Adrenal gland (tissue), 12 donors: ENCODE measurements around the gene PTPA. TPM values are rescaled to one million over a fixed set of nuclear protein-coding genes. Genes with fewer than 3 reads are reported as not detected.

Source experiments
- DNase-seq, 7 donors: peaks; one replicate each; pipeline ENCODE4 v3.0.0-alpha.2; 2019 to 2020
- H3K27ac ChIP-seq, 5 donors: fragments of 200-600 bp; sonication (generic) in 4 of 5; 1 replicate in 3 of 5; 2 replicates in 2 of 5; pipeline versions ENCODE4 v1.5.1 to v1.8.0; 2016 to 2020; ENCODE audit warnings: mild to moderate bottlenecking in 1 of 5
- H3K27me3 ChIP-seq: fragments of 200-600 bp; 2 replicates; pipeline ENCODE4 v1.8.0; 2021
- H3K36me3 ChIP-seq, 2 donors: fragments of 200-600 bp; replicated peaks in 1 of 2; 1 replicate in 1 of 2; 2 replicates in 1 of 2; pipeline versions ENCODE4 v1.5.1 to v1.8.0; 2018 to 2022
- H3K4me1 ChIP-seq, 2 donors: fragments of 200-600 bp; replicated peaks in 1 of 2; 1 replicate in 1 of 2; 2 replicates in 1 of 2; pipeline versions ENCODE4 v1.5.1 to v1.8.0; 2018 to 2021
- H3K4me3 ChIP-seq, 4 donors: fragments of 200-600 bp; sonication (generic) in 3 of 4; one replicate each; pipeline ENCODE4 v1.5.1; 2016 to 2018
- H3K9me3 ChIP-seq, 3 donors: fragments of 200-600 bp; sonication (generic) in 1 of 3; replicated peaks in 1 of 3; 1 replicate in 2 of 3; 2 replicates in 1 of 3; pipeline versions ENCODE4 v1.5.1 to v1.8.0; 2016 to 2021
- CTCF ChIP-seq, 6 experiments: fragments of 450-650 bp in 4 of 6; fragments of 200-600 bp in 2 of 6; sonication (generic) in 1 of 6; IDR thresholded peaks; 1 replicate in 5 of 6; 2 replicates in 1 of 6; pipeline versions ENCODE4 v1.5.1 to v1.8.0; 2016 to 2021; ENCODE audit warnings: antibody characterized with exemption in 6 of 6, mild to moderate bottlenecking in 2 of 6, moderate library complexity in 1 of 6
- POLR2A ChIP-seq, 2 donors: fragments of 450-650 bp; IDR thresholded peaks; one replicate each; pipeline ENCODE4 v1.6.1; 2017; ENCODE audit warnings: antibody characterized with exemption in 2 of 2, mild to moderate bottlenecking in 2 of 2, moderate library complexity in 1 of 2
- WGBS, 4 donors: extraction: QIAGEN DNeasy Blood & Tissue Kit in 2 of 4; methylation state at CpG; one replicate each; pipeline versions ENCODE4 v1.1.5 to v1.1.7; 2013 to 2017; 5-methylcytosine and 5-hydroxymethylcytosine counted together
- intact Hi-C, 2 donors: fragments of 100-400 bp; cut with DNase I; formaldehyde crosslinking; loops; one replicate each; pipeline versions ENCODE4 v1.14.1 to v1.15.0; 2022 to 2023
- polyA plus RNA-seq, 3 donors: library from polyadenylated mRNA; stranded (reverse); fragments of 200-250 nt in 2 of 3; fragments of 350-450 nt in 1 of 3; fragmentation: Illumina TruSeq in 1 of 3; extraction: RNeasy Lipid Tissue Mini Kit (QIAGEN cat#74804) in 1 of 3; gene quantifications; one replicate each; pipeline ENCODE4 v1.2.3, GENCODE V29; 2013 to 2014
- total RNA-seq, 9 donors: library from RNA; depleted of rRNA in 4 of 9; stranded (reverse); fragments of >200 nt in 4 of 9; fragments of 120-200 nt in 1 of 9; fragmentation: NEBNext Ultra II Directional in 1 of 9; extraction: Animal tissue kit (Norgen Biotek cat#: 25700) in 1 of 9; gene quantifications; one replicate each; pipeline versions ENCODE4 v1.1.0 to v1.2.4, GENCODE V29; 2013 to 2023
- donor health status: healthy with polysubstance abuse.
- donor health status: Bipolar disorder and iron deficiency.
- donor health status: DM: yes; HTN: yes; CAD: no.
- donor health status: DM: no; HTN: no; CAD: no.
- donor health status: DM: no; HTN: no; CAD: no.
- donor health status: DM: yes; HTN: yes; CAD: no.

PTPA gene
- total and polyA plus RNA-seq, 12 donors, result 71.3 to 248 (median 130) TPM

- WGBS, 4 donors, result 50 to 56% (median 53%) methylated on average over 7 to 20 of the region's 20 CpGs
- peak in 5 of 6 experiments; percentile 28 to 66 (median 53) for TF ChIP-seq CTCF (IDR thresholded peaks at IDR 0.05)
- TF ChIP-seq POLR2A (IDR thresholded peaks at IDR 0.05), result no peak
- intact Hi-C loops, result loop anchor here in 1 of 2 donors (5.0 kb wide), 1 partner anchor 49 kb away; no protein-coding TSS in a partner anchor
- peak overlapping the region in 1 of 5 donors; percentile 7 for H3K27ac ChIP-seq
- no peaks in the 10 kb centered on the region for H3K27me3 ChIP-seq
- no peak overlapping the region for H3K4me3 ChIP-seq
- peak; percentile 56 to 85 (median 76) for DNase-seq
- no peaks in the 10 kb centered on the region for H3K36me3 ChIP-seq
- peaks cover 4 to 15% of the 10 kb centered on the region in 2 donors for H3K4me1 ChIP-seq
- H3K9me3 ChIP-seq, result no peaks in the 10 kb centered on the region
Measured at GRCh38 chr9:129182625-129183494, 71.6 kb downstream of the PTPA start.

- intact Hi-C loops, result loop anchor here in 1 of 2 donors (5.0 kb wide), 1 partner anchor 49 kb away; no protein-coding TSS in a partner anchor
- 56 to 65% (median 57%) methylated on average over 6 of the region's 6 CpGs for WGBS, 4 donors
- DNase-seq, result peak in 1 of 7 donors; percentile 28
- Histone ChIP-seq H3K9me3 (no peaks in the 10 kb centered on the region), H3K4me1 (peaks cover under 1 to 11% of the 10 kb centered on the region in 2 donors), H3K4me3 (no peak overlapping the region), H3K27ac (no peak overlapping the region), H3K36me3 (no peaks in the 10 kb centered on the region), H3K27me3 (no peaks in the 10 kb centered on the region)
- TF ChIP-seq CTCF (IDR thresholded peaks at IDR 0.05) (no peak), POLR2A (IDR thresholded peaks at IDR 0.05) (no peak)
Measured at GRCh38 chr9:129183495-129184218, 72.4 kb downstream of the PTPA start.

- no peaks in the 10 kb centered on the region for H3K27me3 ChIP-seq
- TF ChIP-seq CTCF (IDR thresholded peaks at IDR 0.05) (no peak), POLR2A (IDR thresholded peaks at IDR 0.05) (no peak)
- intact Hi-C loops, result loop anchor here in 1 of 2 donors (5.0 kb wide), 1 partner anchor 48 kb away; no protein-coding TSS in a partner anchor
- H3K4me3 ChIP-seq, result no peak overlapping the region
- H3K4me1 ChIP-seq, result peaks cover 0 to 10% of the 10 kb centered on the region in 2 donors
- 64 to 82% (median 80%) methylated on average over 7 of the region's 7 CpGs for WGBS, 4 donors
- no peaks in the 10 kb centered on the region for H3K36me3 ChIP-seq
- no peak for DNase-seq
- no peaks in the 10 kb centered on the region for H3K9me3 ChIP-seq
- no peak overlapping the region for H3K27ac ChIP-seq
Measured at GRCh38 chr9:129184219-129184524, 73.0 kb downstream of the PTPA start.

GRCh38 chr9:129184596-129185122 is 73.4 kb downstream of the PTPA start:
- Histone ChIP-seq H3K4me1 (peaks cover 0 to 10% of the 10 kb centered on the region in 2 donors), H3K27ac (peak overlapping the region in 1 of 5 donors; percentile 3), H3K9me3 (no peaks in the 10 kb centered on the region), H3K36me3 (no peaks in the 10 kb centered on the region), H3K27me3 (no peaks in the 10 kb centered on the region), H3K4me3 (no peak overlapping the region)
- 66 to 73% (median 67%) methylated on average over 9 of the region's 9 CpGs for WGBS, 4 donors
- TF ChIP-seq POLR2A (IDR thresholded peaks at IDR 0.05), result no peak
- TF ChIP-seq CTCF (IDR thresholded peaks at IDR 0.05), result no peak
- no peak for DNase-seq
- intact Hi-C loops, result loop anchor here in 1 of 2 donors (5.0 kb wide), 1 partner anchor 48 kb away; no protein-coding TSS in a partner anchor
